Ovary (tissue), 3 donors: ENCODE results near the gene GTF3C4.

Experiments
- CTCF ChIP-seq, 3 donors: fragments of 450-650 bp in 2 of 3; fragments of 200-600 bp in 1 of 3; IDR thresholded peaks; one replicate each; pipeline versions ENCODE4 v1.5.1 to v1.8.0; 2016 to 2022; ENCODE audit warnings: antibody characterized with exemption in 3 of 3, mild to moderate bottlenecking in 1 of 3
- POLR2A ChIP-seq: fragments of 450-650 bp; IDR thresholded peaks from one replicate; pipeline ENCODE4 v1.6.1; 2017; ENCODE audit warnings: antibody characterized with exemption, mild to moderate bottlenecking, moderate library complexity
- donor health status: DM: no; HTN: no; CAD: no.

- TF ChIP-seq CTCF (IDR thresholded peaks at IDR 0.05), result no peak
- TF ChIP-seq POLR2A, result no peak
Observed at GRCh38 chr9:132728497-132728896, 58.2 kb downstream of the GTF3C4 start.
